Activated CD8-positive, alpha-beta memory T cell treated with anti-CD3 and anti-CD28 coated beads, Interleukin-2, amount 50 U/mL, for 4 hours (primary cell): Measurements from ENCODE around the gene ZNF318.
"Not testable (repeated sequence)": the region's sequence is repeated elsewhere in the genome, so short reads cannot be mapped to it uniquely, and the experiment has no call there.

Source experiments
- DNase-seq: peaks from one replicate; pipeline ENCODE4 v3.0.0-alpha.2; 2020

The ZNF318 gene

GRCh38 chr6:43331891-43332290, 37.6 kb downstream of the ZNF318 start:
- no peak for DNase-seq

GRCh38 chr6:43331470-43331869, 38.0 kb downstream of the ZNF318 start:
- DNase-seq = no peak

GRCh38 chr6:43328528-43328927, 40.9 kb downstream of the ZNF318 start:
- no peak for DNase-seq

- no peak for DNase-seq
Observed at GRCh38 chr6:43325876-43326275, 43.6 kb downstream of the ZNF318 start.

- no peak for DNase-seq
Observed at GRCh38 chr6:43318011-43318410, 51.4 kb downstream of the ZNF318 start.

- no peak for DNase-seq
Observed at GRCh38 chr6:43313813-43314212, 55.6 kb downstream of the ZNF318 start.

- no peak for DNase-seq
Observed at GRCh38 chr6:43311666-43312065, 57.8 kb downstream of the ZNF318 start.

GRCh38 chr6:43310624-43311023, 58.8 kb downstream of the ZNF318 start:
- no peak for DNase-seq

GRCh38 chr6:43310134-43310533, 59.3 kb downstream of the ZNF318 start:
- DNase-seq = no peak

- no peak for DNase-seq
Observed at GRCh38 chr6:43308990-43309477, 60.4 kb downstream of the ZNF318 start.

GRCh38 chr6:43308101-43308989, 61.1 kb downstream of the ZNF318 start, which contains the start of gene CRIP3:
CRIP3 (minus strand) TSS chr6:43308826; CDS start chr6:43308792, 34 bp downstream.
- DNase-seq = peak; percentile 50

GRCh38 chr6:43307451-43308100, 61.9 kb downstream of the ZNF318 start:
- DNase-seq = no peak

- DNase-seq = no peak
Observed at GRCh38 chr6:43306086-43306485, 63.4 kb downstream of the ZNF318 start.

- no peak for DNase-seq
Observed at GRCh38 chr6:43304882-43305281, 64.6 kb downstream of the ZNF318 start.

- DNase-seq = no peak
Observed at GRCh38 chr6:43304361-43304760, 65.1 kb downstream of the ZNF318 start.

GRCh38 chr6:43303751-43304331, 65.6 kb downstream of the ZNF318 start:
- DNase-seq = no peak

GRCh38 chr6:43303006-43303405, 66.4 kb downstream of the ZNF318 start:
- DNase-seq = not testable (repeated sequence)

- DNase-seq = no peak
Observed at GRCh38 chr6:43302126-43302525, 67.3 kb downstream of the ZNF318 start.

- no peak for DNase-seq
Observed at GRCh38 chr6:43301081-43301870, 68.2 kb downstream of the ZNF318 start.

- DNase-seq = no peak
Observed at GRCh38 chr6:43299338-43300293, 69.8 kb downstream of the ZNF318 start.

GRCh38 chr6:43298565-43299337, 70.7 kb downstream of the ZNF318 start:
- DNase-seq = no peak
